PC-3 (cell line): ENCODE measurements around the gene ZSWIM8.

Source experiments
- CTCF ChIP-seq: fragments of 300-600 bp; sonication (generic); conservative IDR thresholded peaks from 2 replicates; pipeline ENCODE4 v1.5.1; 2017; ENCODE audit warnings: antibody characterized with exemption, low read depth, mild to moderate bottlenecking, low read length
- EZH2 ChIP-seq: fragments of 300-600 bp; sonication (generic); IDR thresholded peaks from one replicate; pipeline ENCODE4 v1.6.1; 2017; ENCODE audit warnings: antibody characterized with exemption, mild to moderate bottlenecking, low read length; ENCODE audit not compliant: unreplicated experiment
- EZH2phosphoT487 ChIP-seq: fragments of 300-600 bp; sonication (generic); IDR thresholded peaks from 2 replicates; pipeline ENCODE4 v1.6.1; 2018; ENCODE audit warnings: mild to moderate bottlenecking, antibody characterized with exemption, low read length, borderline replicate concordance

GRCh38 chr10:73798927-73799560 lies 13.6 kb downstream of the ZSWIM8 start:
- no peak for TF ChIP-seq EZH2phosphoT487
- TF ChIP-seq CTCF, result no peak
- TF ChIP-seq EZH2, result no peak
